ENCODE measurements around the gene FAM171A2.

DNA sequence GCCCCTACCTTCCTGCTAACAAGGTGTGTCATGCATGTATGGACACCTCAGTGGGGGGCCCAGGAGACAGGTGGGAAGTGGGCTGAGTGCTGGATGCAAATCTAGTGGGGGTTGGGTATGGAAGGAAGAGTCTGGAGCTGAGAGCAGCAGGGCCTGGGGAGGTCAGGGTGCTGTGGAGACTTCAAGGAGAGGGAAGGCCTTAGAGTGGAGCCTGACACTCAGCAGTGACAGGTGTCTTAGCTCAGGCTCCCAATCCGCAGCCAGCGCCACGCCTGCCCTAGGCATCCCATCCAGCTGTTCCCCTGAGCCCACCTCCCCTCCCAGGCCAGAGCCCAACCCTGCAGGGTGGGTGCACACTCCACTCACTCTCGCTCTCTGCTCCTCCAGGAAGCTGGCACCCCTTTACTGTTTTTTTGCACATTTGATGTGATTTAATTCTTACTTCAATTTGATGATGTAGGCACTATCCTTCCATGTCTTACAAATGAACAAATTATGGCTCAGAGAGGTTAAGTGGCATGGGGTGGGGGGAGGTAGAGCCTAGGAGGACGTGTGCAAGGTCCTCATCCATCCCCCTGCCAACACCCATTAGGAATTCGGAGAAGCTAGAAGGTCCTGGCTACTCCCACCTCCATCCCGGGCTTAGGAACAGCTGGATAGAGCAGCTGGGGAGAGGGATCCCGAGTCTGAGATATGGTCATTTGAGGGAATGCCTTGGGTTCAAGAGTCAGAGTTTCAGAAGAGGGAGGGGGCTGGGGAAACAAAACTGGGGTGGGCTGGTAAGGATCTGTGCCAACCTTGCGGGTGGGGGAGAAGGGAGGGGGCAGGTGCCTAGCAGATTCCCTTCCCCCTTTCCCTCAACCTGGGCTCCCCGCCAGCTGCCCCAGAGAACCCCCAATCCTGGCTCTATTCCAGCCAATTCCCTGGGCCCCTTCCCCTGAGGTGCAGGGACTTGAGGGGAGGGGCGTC lies 2.1 kb downstream of the FAM171A2 start:
- TF ChIP-seq CTCF (IDR thresholded peaks at IDR 0.05; ENCODE audit: low read depth, low read length, poor library complexity, severe bottlenecking) (no peak), EZH2phosphoT487 (IDR thresholded peaks at IDR 0.05; ENCODE audit: borderline replicate concordance, low read length) (no peak)
